Islet precursor cell (in vitro differentiated cells): Measurements from ENCODE around the gene JAKMIP1.
A peak's percentile ranks its signal among the peaks of the same experiment; 100 is the strongest.

Experiments used
- DNase-seq: peaks from one replicate; pipeline ENCODE4 v3.0.0-alpha.2; 2018

The JAKMIP1 gene

DNA sequence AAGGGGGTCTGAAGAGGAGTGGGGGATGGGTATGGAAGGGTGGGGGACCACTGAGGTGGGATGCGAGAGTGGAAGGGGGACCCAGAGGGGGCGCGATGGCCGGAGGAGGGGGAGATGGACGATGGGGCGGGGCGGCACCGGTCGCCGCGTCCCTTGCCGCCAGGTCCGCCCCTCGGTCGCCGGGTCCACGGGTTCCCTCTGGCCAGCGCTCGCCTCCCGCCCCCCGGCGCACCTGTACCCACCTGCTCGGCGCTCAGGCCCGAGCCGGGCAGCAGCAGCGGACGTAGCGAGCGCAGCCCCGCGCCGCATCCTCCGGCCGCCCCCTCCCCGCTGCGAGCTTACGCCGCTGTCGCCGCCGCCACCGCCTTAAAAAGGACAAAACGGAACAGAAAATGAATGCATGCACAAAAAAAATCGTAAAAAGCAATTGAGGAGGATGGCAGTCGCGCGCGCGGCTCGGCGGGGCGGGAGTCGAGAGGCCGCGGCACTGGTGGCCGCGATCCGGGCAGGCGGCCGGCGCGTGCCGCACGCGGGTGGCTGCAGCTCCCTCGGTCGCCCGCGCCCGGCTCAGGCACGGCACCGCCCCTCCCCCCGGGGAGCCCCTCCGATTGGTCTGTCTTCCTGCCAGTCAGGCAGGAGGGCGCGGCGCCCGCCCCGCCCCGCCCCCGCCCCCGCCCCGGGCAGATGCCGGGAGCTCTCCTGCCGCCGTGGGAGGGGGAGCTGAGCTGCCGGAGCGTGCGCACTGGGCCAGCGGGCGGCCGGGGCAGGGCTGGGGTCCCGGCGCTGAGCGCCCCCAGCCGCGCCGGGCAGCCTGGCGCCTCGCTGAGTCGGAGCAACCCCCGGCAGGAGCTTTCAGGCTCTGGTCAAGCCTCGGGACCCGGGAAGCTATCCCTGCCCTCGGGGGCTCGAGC is at the start of gene JAKMIP1:
JAKMIP1 (minus strand) TSS at position 539 of the 911 bp plus-strand sequence. CDS start 87,699 bp downstream, outside the sequence.
- peak; percentile 94 for DNase-seq

GRCh38 chr4:6248394-6248793 is 48.0 kb upstream of the JAKMIP1 start:
- DNase-seq, result no peak

DNA sequence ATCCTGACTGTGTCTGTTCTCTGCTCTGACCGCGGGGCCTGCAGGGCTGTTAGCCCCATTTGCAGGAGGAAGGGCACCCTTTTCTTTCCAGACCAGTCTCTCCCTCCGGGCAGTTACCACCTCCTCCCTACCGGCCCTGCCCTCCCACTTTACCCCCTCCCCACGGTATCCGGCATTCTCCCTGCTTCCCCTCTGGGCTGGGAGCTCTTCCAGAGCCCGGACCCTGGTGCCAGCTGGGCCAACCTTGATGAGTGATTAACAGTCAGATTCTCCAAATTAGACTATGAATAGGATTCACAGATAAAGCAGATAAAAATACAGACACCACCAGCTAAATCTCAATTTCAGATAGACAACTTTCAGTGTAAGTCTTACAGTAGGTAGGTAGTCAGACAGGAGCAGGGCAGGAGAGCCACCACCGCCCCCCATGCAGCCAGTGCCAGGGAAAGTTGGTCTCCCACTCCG is 45.9 kb upstream of the JAKMIP1 start:
- no peak for DNase-seq

GRCh38 chr4:6245246-6246169 is 45.2 kb upstream of the JAKMIP1 start:
- peak; percentile 74 for DNase-seq

DNA sequence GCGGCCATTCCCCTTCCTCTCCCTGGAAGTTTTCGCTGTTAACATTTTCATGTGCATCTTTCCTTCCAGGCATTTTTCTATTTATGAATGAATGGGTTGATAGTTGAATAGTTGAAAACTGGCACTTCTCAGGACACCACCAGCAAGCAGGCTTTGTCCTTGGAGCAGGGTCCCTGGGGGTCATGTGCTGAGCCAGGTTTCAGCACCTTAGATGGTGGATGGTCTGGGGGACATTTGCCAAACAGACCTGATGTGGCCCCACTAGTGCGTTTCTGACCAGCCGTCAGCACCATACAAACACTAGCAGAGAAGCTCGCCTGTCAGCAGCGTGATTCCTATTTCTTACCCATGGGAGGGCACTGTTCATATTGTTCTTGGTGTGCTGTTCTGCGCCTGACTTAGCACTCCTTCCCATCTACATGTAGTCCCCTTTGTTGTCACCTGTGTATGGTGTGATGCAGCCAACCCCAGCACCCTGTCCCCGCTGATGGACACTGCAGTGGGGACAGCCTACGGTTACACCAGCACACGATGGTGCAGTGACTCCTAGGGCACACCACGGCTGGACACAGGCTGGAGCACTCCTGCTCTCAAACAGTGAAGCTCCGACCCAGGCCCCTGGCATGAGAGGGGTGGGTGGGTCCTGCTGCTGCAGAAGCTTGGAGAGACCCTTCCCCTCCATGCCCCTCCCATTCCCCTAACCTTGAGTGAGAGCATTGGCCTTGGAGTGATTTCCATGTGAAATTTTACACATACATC is 42.1 kb upstream of the JAKMIP1 start:
- DNase-seq, result no peak

- DNase-seq, result no peak
These were observed 40.9 kb upstream of the JAKMIP1 start for GRCh38 chr4:6241062-6241845.

GRCh38 chr4:6239968-6240367 is 39.6 kb upstream of the JAKMIP1 start:
- DNase-seq, result no peak

- DNase-seq, result no peak
These were observed 39.1 kb upstream of the JAKMIP1 start for GRCh38 chr4:6239486-6239885.

- DNase-seq, result peak; percentile 21
These were observed 36.6 kb upstream of the JAKMIP1 start for GRCh38 chr4:6236816-6237390.

DNA sequence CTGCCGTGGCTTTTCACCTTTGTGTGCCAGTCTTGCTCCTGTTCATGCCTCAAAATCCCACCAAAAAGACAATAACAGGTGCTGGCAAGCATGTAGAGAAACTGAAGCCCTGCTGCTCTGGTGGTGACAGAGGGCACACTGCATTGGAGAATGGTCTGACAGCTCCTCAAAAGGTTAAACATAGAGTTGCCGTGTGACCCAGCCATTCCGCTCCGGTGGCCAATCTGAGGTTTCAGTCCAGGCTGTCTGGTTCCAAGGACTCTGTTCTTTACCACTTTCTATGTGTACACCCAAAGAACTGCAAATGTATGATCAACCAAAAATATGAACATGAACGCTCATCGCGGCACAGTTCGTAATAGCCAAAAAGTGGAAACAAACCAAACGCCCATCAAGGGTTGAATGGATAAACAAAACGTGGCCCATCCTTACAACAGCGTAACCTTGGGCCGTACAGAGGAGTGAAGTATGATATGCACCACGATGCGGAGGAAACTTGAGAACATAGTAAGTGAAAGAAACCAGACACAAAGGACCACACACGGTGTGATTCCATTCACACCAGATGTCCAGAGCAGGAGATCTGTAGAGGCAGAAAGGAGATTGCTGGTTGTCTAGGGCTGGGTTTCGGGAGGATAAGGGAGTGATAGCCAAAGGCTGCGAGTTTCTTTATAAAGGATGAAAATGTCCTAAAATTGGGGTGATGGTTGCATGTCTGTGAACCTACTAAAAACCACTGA is 35.7 kb upstream of the JAKMIP1 start:
- DNase-seq, result peak; percentile 38

DNA sequence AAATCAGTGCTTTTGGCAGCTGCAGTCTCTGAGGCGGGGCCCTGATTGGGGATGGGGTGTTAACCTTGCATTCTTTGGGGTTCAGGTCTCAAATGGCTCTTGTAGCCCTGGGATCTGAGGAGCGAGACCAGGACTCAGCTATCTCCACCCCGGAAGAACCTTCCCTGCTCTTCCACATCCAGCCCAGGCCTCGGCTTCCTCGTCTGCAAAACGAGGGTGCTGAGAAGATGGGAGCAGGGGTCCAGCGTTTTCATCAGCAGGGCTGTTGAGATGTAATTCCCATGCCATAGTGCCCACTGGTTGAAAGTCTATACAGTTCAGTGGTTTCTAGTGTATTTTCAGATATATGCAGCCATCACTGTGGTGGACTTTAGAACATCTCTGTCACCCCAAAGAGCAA is 34.7 kb upstream of the JAKMIP1 start:
- DNase-seq, result peak; percentile 12

DNA sequence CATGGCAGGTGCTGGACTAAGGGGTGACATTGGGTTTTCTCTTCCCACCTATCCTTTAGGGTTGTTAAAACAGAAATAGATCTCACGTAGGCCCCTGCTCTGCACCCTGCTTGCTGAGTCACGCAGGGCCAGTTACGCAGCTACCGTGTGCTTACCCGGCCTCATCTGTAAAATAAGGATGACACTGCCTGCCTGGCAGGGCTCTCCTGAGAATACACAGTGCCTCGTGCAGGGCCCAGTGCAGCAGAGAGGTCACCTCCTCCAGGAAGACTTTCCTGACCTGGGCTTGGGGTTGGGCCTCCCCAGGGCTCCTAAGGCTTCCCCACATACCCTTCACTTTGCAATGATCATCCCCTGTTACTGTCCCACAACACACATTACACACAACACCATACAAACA is 33.6 kb upstream of the JAKMIP1 start:
- peak; percentile 17 for DNase-seq

GRCh38 chr4:6232836-6233785 is 32.8 kb upstream of the JAKMIP1 start:
- peak; percentile 48 for DNase-seq

- DNase-seq, result peak; percentile 29
These were observed 31.4 kb upstream of the JAKMIP1 start for GRCh38 chr4:6231663-6232165.

DNA sequence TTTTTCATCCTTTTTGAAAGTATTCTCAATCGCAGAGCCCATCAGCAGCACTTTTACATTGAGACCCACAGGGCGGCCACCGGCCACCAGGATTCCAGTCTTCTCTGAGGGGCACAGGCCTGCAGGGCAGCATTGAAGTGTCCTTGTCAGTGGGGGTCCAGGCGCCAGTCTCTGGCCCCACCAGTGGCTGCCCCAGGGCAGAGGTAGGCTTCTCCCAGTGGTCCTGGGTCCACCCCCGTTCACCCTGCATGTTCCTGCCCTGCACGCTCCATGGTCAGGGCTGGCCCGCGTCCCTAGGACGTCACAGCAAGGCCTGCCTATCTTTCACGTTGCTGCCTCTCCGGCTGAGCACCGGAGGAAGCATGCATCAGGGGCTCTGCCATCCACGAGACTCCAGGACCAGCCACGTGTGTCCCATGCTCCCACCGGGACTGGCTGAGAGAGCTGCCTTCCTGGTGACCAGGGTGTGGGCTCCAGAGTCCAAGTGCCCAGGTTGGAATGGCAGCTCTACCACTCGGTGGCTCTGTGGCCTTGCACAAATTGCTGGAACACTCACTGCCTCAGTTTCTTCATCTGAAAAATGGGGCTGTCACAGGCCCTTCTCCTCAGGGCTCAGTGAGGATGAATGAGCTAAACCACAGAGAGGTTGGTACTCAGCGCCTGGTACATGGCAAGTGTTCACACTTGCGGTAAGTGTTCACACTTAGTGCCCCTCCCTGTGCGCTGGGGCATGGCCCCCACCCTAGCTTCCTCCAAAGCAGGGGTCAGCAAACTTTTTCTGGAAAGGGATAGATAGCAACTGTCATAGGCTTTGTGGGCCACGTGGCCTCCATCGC is 30.7 kb upstream of the JAKMIP1 start:
- peak; percentile 47 for DNase-seq

DNA sequence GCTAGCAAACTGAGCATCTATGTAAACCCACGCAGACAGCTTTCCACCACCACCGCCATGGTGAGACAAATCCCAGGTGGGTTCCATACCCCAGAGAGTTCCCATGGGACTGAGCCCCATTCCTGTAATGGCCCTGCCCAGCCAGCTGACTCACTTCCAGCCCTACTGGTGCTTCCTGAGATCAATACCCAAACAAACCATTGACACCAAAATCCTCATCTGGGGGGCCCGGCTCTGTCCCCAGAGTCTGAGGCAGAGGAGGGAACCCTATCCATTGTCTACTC is 30.1 kb upstream of the JAKMIP1 start:
- peak; percentile 37 for DNase-seq

GRCh38 chr4:6229671-6230501 is 29.5 kb upstream of the JAKMIP1 start:
- DNase-seq, result peak; percentile 41

- peak; percentile 44 for DNase-seq
These were observed 28.7 kb upstream of the JAKMIP1 start for GRCh38 chr4:6229095-6229494.
